ENCODE measurements around the gene KCNJ5.

Gene KCNJ5

DNA sequence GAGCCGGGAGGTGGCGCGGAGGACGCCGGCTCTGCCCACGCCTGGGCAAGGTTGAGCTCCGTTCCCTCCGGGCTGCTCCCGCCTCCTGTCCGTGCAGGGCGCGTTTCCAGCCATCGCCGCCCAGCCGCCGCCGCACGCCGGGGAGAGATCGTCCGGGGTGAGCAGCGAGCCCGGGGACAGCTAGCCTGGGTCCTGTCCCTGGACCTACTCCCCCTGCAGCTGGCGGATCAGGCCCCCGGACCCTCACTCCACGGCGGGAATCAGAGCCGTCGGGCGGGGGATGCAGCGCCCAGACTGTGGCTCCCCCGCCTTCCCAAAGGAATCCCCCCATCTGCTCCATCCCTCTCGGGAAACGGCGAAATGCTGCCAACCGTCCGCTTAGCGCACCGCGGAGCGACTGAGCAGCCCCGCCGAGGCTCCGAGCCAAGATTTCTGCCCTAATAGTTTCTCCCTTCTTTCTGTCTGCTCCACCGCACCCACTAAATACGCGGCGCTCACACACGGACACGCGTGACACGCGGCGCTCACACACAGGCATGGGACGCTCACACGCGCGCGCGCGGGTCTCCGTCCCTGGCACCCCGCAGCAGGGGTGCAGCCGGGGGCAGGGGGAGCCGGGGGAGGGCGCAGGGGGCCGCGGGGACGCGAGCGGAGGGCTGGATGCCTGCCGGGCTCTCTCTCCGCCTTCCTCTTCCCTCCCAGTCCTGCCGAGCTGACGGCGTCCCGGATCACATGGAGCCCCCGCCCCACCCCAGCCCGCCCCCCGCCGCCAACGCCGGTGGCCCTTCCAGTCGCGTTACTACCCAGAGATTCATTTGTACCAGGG is at the start of gene KCNJ5:
Gene KCNJ5 (plus strand): TSS at position 814 of the 826 bp plus-strand sequence. CDS start 19,918 bp downstream, outside the sequence.
- no peak for DNase-seq

- DNase-seq: peak; percentile 21 to 50
Observed at GRCh38 chr11:128841461-128842072, 49.6 kb upstream of the KCNJ5 start.

DNA sequence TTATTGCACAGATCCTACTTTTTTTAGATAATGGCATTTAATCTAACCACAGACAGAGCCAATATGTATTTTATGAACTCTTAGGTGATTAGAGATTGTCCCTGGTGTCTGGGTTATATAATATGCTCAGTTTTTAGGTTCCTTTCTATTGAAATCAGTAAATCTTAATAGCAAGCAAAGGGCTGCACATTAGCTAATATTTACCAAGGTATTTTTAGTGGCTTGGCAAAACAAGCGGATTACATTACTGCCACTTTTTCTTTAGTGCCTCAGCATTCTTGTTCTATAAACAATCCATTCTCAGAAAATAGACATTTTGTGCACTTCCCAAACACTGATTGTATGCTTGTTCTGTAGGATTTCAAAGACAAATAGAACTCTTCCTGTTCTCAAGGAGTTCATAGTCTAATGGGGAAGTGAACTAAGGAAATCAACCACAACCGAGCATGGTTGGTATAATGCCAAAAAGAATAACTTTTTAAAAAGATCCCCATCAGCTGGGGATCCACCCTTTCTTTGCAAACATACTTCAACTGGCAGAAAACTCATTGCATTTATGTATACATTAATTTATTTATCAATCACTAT is 47.9 kb upstream of the KCNJ5 start:
- no peak for DNase-seq

DNA sequence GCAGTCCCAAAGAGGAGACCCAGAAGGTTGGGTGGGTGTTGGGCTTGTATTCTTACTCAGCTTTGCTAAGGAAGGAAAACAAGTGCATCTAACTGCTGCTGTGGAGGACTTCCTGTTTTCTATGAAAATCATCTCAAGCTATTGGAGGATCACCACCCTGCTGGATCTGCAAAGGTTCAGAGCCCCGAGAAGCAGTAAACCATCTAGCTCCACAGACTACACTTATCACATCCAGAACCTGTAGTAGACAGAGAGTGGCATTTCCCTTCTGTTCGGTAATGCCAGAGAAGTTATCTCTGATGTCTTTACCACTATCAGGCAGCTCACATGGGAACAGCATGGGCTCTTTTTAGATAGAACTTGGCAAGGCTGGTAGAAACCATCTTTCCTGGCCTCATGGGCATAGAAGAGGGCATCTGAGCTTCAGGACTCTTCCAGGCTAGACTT is 45.8 kb upstream of the KCNJ5 start:
- no peak for DNase-seq

DNA sequence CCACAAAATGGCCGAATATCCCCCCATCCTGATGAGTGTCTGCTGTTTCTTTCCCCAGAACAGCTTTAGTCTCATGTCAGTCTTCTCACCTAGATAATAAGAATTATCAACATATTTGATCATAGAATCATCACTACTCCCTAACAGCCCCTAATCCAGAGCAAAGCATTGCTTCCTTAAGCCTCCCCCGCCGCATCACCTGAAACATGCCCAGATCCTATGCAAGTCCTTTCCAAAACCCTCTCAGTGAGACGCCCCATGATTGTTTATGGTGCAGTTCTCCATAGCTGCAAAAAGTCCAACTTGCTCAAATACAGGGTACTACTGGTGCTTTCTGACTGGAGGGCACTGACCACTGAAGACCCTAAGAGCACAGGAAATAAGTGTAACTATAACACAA is 44.2 kb upstream of the KCNJ5 start:
- DNase-seq: no peak

DNA sequence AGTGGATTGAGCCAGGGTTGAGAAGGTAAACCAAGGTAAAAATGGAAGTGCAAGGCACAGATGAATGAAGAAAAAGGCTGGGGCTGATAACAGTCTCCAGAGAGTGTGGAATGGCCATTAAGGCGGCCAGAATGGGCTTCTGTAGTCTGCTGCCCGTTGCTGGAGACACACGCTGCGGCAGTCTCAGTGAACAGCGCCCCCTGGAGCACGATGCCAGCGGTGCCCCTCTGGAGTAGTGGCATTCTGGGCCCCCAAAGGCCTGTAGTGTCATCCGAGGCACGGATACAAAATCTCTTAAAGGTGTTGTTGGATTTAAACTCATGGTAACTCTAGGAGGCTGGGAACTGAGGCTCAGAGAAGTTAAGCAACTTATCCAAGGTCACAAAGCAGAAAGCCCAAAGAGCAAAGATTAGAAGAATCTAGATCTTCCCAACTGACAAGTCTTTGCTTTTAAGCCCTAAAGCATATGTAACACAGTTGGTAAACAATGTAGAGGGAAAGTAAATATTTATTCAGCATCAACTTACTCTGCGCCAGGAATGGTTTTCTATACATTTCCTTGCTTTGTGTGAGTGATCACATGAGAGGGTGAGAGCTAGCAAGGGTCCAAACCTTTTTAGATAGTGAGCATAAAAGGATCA is 42.2 kb upstream of the KCNJ5 start:
- peak; percentile 65 to 72 for DNase-seq

- DNase-seq: no peak
Observed at GRCh38 chr11:128852327-128853023, 38.7 kb upstream of the KCNJ5 start.

DNA sequence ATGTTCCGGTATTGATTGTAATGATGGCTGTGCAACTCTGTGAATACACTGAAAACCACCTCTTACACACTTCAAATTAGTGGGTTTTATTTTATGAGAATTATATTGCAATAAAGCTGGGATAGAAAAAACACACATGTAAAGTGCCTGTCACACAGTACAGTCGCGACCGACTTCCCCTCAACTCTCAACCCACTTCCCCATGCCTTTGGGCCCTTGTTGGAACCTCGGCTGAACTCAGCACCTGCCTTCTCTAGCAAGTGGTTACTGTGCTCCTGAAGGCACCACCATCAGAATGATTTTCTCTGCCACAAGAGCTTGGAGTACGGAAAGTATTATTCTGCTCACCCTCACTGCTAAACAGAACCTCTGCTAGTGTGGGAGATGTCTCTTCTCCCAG is 37.6 kb upstream of the KCNJ5 start:
- DNase-seq: no peak

GRCh38 chr11:128854841-128855240 is 36.3 kb upstream of the KCNJ5 start:
- DNase-seq: no peak

GRCh38 chr11:128856241-128856640 is 34.9 kb upstream of the KCNJ5 start:
- no peak for DNase-seq

DNA sequence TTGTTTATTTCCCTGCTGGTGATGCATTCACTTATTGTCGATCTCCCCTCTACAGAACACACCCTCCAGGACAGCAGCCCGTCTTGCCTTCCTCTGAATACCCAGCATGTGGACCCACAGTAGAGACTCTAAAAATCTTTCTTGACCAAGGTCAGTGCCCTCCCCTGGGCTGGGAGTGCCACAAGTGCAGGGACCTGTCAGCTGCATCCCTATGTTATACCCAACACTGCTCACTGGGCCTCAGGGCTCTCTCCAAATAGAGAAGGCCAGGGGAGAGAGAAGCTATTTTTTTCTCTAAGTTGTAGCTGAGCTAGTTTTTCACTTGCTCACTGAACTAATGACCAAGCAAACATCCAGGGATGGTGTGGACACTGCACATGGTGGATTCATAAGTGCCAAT is 33.8 kb upstream of the KCNJ5 start:
- DNase-seq: no peak

DNA sequence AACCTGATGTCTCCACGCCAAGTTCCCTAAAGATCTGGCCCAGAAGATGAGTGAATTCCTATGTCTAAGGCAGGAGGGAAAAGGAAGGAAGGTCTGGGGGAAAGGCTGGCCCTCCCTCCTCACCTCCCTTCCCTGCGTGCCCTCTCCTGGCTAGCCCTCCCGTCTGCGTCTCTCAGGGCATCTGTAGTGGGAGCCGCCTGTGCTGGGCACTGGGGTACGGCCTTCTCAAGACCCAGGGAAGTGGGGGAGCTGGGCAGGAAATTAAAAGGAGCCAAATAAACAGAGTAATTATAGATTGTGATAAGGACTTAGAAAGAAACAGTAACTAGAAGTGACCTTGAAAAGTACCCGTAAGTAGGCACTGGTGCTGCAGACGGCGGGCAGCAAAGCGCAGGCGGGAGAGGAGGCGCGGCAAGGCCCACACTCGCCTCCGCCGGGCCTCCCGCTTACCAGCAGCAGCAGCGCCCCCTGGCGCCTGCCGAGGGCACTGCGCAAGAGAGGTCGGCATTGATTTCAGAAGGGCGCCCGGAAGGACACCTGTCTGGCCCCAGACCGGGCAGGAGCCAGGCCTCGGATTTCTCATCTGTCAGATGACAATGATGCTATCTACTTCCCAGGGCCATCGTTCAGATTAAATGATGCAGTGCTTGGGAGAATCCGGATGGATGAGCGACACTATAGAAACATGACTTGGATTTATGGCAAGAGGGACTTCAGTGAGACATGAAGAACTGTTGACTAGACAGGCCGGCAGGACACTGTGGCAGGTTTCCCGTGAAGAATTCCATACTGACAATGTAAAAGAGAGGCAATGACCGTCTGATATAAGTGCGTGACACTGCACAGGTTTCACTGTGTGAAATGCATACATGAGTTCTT is 31.4 kb upstream of the KCNJ5 start:
- peak; percentile 73 to 81 for DNase-seq

DNA sequence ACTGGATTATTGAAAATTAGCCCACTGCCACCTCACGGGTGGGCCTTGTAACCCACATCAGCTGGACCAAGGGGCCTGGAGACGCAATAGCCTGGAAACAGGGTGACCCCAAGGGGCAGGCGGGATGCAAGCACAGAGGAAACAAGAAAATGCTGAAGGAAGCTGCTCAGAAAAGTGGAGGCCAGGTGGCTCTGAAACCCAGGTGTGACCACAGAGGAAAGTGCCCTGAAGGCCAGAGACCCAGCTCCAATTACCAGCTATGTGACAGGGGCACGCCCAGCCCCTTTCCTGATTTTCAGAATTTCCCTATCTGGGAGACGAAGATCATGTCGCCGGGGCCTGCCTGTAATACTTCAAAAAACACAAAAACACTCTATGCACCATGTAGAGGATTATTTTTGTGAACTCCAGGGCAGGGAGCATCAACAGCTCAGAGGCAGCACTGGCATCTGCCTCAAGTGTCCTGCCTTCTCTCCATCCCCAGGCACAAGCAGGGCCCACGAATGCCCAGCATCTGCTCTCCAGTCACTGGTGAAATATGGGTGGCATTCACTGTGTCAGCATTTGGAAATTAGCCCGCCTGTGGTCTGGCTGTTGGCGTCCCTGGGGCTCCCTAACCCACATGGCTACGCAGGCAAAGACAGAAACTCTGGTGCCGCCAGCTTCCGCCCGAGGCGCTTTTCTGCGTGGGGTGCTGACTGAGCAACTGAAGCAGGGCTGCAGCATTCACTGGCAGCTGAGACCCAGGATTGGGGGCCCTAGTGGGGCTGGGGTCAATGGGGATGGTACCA is 30.4 kb upstream of the KCNJ5 start:
- no peak for DNase-seq

GRCh38 chr11:128862406-128862805 is 28.8 kb upstream of the KCNJ5 start:
- no peak for DNase-seq

DNA sequence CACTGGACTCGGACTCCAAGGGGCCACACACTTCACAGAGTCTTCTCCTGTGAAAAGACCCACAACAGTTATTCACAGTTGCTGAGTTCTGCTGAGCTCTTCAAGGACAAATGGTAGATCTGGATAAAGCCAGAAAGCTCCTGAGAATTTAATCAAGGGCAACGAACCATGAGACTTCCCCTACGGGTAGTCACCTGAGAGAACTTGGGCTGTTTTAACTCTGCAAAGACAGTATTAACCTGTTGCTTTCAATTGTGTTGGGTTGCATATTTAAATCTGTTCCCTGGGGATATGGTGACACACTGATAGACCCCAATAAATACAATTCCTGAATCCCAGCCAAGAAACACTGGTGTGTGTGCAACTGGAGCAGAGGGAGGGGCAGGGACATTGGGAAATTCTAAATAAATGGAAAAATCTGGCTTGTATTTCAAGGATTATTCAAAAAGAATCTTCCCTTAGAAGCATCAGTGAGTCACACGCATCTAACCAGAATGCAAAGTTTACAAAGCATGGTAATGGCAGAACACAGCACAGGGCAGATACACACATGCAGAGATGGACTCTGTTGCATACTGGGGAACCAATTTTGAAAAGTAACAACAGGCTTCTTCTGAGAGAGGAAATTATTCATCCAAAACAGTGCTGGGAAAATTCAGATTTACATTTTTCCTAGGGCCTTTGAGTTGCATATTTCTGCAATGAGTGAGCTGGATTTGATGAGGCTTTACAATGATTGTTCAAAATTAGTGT is 28.1 kb upstream of the KCNJ5 start:
- no peak for DNase-seq

DNA sequence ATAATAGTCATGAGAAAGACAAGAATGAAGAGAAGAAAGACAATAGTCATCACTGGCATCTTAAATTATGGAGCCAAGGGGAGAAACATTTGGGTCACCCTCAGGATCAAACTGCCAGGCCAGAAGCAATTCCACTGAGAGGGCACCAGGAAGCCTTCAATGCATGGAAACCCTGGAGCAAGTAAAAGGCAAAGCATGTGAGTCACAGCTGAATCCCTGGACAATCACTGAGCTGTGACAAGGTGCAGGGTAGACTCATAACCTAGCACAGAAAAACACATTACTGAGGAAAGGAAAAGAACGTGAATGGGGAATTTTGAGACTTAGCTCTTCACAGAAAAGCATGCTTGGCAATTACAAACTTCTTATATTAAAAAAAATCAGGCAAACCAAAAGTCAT is 25.7 kb upstream of the KCNJ5 start:
- DNase-seq: no peak

GRCh38 chr11:128867277-128867676 is 23.9 kb upstream of the KCNJ5 start, which contains the start of gene KCNJ1:
Gene KCNJ1 (minus strand): TSS chr11:128867296. CDS start chr11:128840243, 27,053 bp downstream.
- no peak for DNase-seq

DNA sequence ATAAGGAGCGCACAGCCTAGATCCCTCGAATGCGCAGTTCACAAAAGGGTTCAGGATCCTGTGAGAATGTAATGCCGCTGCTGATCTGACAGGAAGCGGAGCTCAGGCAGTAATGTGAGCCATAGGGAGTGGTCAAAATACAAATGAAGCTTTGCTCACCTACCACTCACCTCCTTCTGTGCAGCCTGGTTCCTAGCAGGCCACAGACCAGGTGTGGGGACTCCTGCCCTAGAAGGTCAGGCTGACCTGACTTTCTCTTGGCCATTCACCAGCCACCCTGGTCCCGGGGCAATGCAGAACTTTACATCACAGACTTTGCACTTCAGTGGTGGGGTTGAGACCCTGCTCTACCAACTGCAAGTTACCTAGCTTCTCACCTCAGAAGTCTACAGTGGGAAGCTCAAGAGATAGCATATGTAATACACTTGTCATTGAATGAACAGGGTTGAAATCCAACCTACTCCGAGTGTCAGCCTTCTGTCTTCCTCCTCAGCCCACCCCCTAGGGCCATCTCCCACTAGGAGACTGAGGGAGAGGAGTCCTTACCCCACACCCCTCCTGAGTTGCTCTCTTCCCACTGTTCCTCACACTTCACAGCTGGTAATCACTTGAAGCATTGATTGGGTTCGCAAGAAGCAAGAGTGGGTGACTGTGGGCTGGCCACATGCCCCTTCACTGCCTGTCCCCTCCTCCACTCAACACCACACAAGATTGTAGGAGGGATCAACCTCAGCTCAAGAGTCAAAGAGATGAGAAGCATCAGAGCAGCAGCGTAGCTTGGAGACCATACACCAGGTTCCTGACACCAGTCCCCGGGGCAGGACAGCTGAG is 22.1 kb upstream of the KCNJ5 start:
- no peak for DNase-seq

GRCh38 chr11:128871168-128871610 is 20.0 kb upstream of the KCNJ5 start:
- DNase-seq: no peak
